GM12878 (cell line): Measurements from ENCODE around the gene THAP6. TPM values are rescaled to one million over a fixed set of nuclear protein-coding genes. Genes with fewer than 3 reads are reported as not detected.

Experiments
- ATAC-seq: fragments of 200-7000 bp; cut with Tn5 transposase; 3 replicates; pipeline ENCODE4 v1.9.1; 2020; ENCODE audit warnings: mild to moderate bottlenecking, moderate library complexity
- BruUV-seq: library from RNA; stranded (reverse); fragments of 400-500 nt; replicated peaks from 2 replicates; lab custom pipeline; 2021; lab: Mats Ljungman, UMichigan
- CTCF ChIA-PET: fragments of 300-600 bp; sonication (Branson Sonifier 250); formaldehyde crosslinking; extraction: SDS; loops from one replicate; lab custom pipeline; 2021; ENCODE audit warnings: inconsistent platforms; lab: Yijun Ruan, JAX
- POLR2A ChIA-PET: fragments of 350-600 bp; formaldehyde crosslinking; extraction: SDS; loops from one replicate; lab custom pipeline; 2021; ENCODE audit warnings: inconsistent platforms; lab: Charles Lee
- RAD21 ChIA-PET: fragments of 300-600 bp; sonication (Branson Sonifier 250); formaldehyde crosslinking; loops from one replicate; lab custom pipeline; 2023; ENCODE audit warnings: antibody characterized with exemption; ENCODE audit not compliant: unreplicated experiment; lab: Charles Lee
- SMC1A ChIA-PET: fragments of 300-600 bp; sonication (Branson Sonifier 250); formaldehyde crosslinking; loops from one replicate; lab custom pipeline; 2023; ENCODE audit not compliant: unreplicated experiment, uncharacterized antibody; lab: Charles Lee
- DNase-seq: peaks from one replicate; pipeline ENCODE4 v3.0.0-alpha.2; 2011; ENCODE audit warnings: low read depth, low spot score
- FAIRE-seq: peaks from 3 replicates; lab custom pipeline; 2011; peaks lifted over from hg19 to GRCh38; lab: Jason Lieb, UNC
- H2AFZ ChIP-seq: 2 replicates; pipeline ENCODE4 v1.6.0; 2011; ENCODE audit warnings: low read depth, low read length, control low read depth; ENCODE audit not compliant: control insufficient read depth
- H3K27ac ChIP-seq: 2 replicates; pipeline ENCODE4 v1.5.1; 2011; ENCODE audit warnings: control low read depth; ENCODE audit not compliant: control insufficient read depth, insufficient read depth
- H3K27me3 ChIP-seq, 2 experiments: replicated peaks in 1 of 2; 2 replicates each; pipeline versions ENCODE4 v1.6.0 to v1.6.1; 2011; ENCODE audit warnings: low read length in 1 of 2; ENCODE audit not compliant: control insufficient read depth in 2 of 2, insufficient read depth in 2 of 2
- H3K36me3 ChIP-seq, 2 experiments: 2 replicates each; pipeline ENCODE4 v1.5.1; 2011; ENCODE audit warnings: low read length in 1 of 2; ENCODE audit not compliant: control insufficient read depth in 2 of 2, insufficient read depth in 2 of 2
- H3K4me1 ChIP-seq: 2 replicates; pipeline ENCODE4 v1.6.1; 2011; ENCODE audit warnings: mild to moderate bottlenecking, low read length, moderate library complexity, mixed read lengths; ENCODE audit not compliant: control insufficient read depth, insufficient read depth
- H3K4me2 ChIP-seq: 2 replicates; pipeline ENCODE4 v1.6.0; 2011; ENCODE audit warnings: control low read depth; ENCODE audit not compliant: control insufficient read depth, insufficient read depth
- H3K4me3 ChIP-seq: fragments of 200-600 bp; sonication (generic); 2 replicates; pipeline ENCODE4 v1.5.1; 2016
- H3K79me2 ChIP-seq: 2 replicates; pipeline ENCODE4 v1.6.0; 2011; ENCODE audit warnings: low read length; ENCODE audit not compliant: control insufficient read depth, insufficient read depth
- H3K9ac ChIP-seq: 2 replicates; pipeline ENCODE4 v1.8.0; 2011; ENCODE audit warnings: low read length, control low read depth, mixed read lengths; ENCODE audit not compliant: control insufficient read depth, insufficient read depth
- H3K9me3 ChIP-seq: replicated peaks from 3 replicates; pipeline ENCODE4 v1.5.1; 2011; ENCODE audit warnings: mild to moderate bottlenecking, low read length; ENCODE audit not compliant: control insufficient read depth, insufficient read depth
- H4K20me1 ChIP-seq: 2 replicates; pipeline ENCODE4 v1.6.0; 2011; ENCODE audit not compliant: control insufficient read depth, insufficient read depth
- CBX3 ChIP-seq: fragments of 200-600 bp; sonication (generic); IDR thresholded peaks from 2 replicates; pipeline ENCODE4 v1.6.1; 2016; ENCODE audit warnings: low read depth, borderline replicate concordance
- CBX5 ChIP-seq: sonication (generic); IDR thresholded peaks from 2 replicates; pipeline ENCODE4 v1.6.1; 2016; ENCODE audit warnings: low read depth, moderate library complexity, mild to moderate bottlenecking, inconsistent platforms
- ETV6 ChIP-seq, 2 experiments: fragments of 450-650 bp in 1 of 2; IDR thresholded peaks in 1 of 2; conservative IDR thresholded peaks in 1 of 2; 2 replicates each; pipeline ENCODE4 v1.6.1; 2014; ENCODE audit warnings: antibody characterized with exemption in 1 of 2, borderline replicate concordance in 1 of 2, low read depth in 1 of 2, mild to moderate bottlenecking in 1 of 2, moderate library complexity in 1 of 2
- MYC ChIP-seq: IDR thresholded peaks from 2 replicates; pipeline ENCODE4 v1.6.1; 2011; ENCODE audit warnings: mild to moderate bottlenecking, low read length, moderate library complexity, inconsistent platforms; ENCODE audit not compliant: insufficient read depth, insufficient replicate concordance, insufficient read length, severe bottlenecking
- PAX8 ChIP-seq: fragments of 450-650 bp; IDR thresholded peaks from 2 replicates; pipeline ENCODE4 v1.6.1; 2017; ENCODE audit warnings: mild to moderate bottlenecking, moderate library complexity
- WGBS: methylation state at CpG from one replicate; pipeline ENCODE4 v1.1.6; 2016; ENCODE audit warnings: low lambda C conversion rate; ENCODE audit not compliant: insufficient replicate concordance, insufficient coverage; ENCODE audit errors: missing lambda C conversion rate; 5-methylcytosine and 5-hydroxymethylcytosine counted together
- in situ Hi-C: fragments of 300-500 bp; cut with MboI; formaldehyde crosslinking; loops from 9 replicates; pipeline ENCODE4 v1.14.3; 2018; ENCODE audit warnings: mixed read lengths
- intact Hi-C: fragments of 100-400 bp; cut with micrococcal nuclease; formaldehyde crosslinking; loops from one replicate; pipeline ENCODE4 v1.14.2; 2022; ENCODE audit not compliant: unreplicated experiment
- polyA plus RNA-seq, 11 experiments: library from polyadenylated mRNA; depleted of rRNA in 4 of 11; unstranded in 6 of 11; stranded (reverse) in 5 of 11; fragments of >200 nt; fragmentation: Nextera tagmentation in 4 of 11; fragmentation: Illumina TruSeq in 1 of 11; extraction: Ambion mirVana in 4 of 11; extraction: Trizol in 1 of 11; gene quantifications; 1 replicate in 1 of 11; 2 replicates in 10 of 11; pipeline versions ENCODE4 v1.2.1 to v1.2.3, GENCODE V29; 2011 to 2016; ENCODE audit warnings: inconsistent platforms in 2 of 11, missing spikeins in 2 of 11, low read depth in 1 of 11
- total RNA-seq, 4 experiments: library from RNA; depleted of rRNA in 3 of 4; stranded (reverse); fragments of >200 nt in 3 of 4; fragmentation: Illumina TruSeq in 1 of 4; extraction: Trizol in 1 of 4; gene quantifications; 2 replicates each; pipeline versions ENCODE4 v1.2.1 to v1.2.3, GENCODE V29; 2013 to 2021
- TF ChIP-seq, protein P1 (sequence below): fragments of 450-650 bp; IDR thresholded peaks from 2 replicates; pipeline ENCODE4 v1.6.1; 2017; ENCODE audit warnings: mild to moderate bottlenecking

THAP6 gene
- total and polyA plus RNA-seq, 10 of the 15 experiments (the other 5 are each of a cell fraction or from before 2014, with no cell fraction given): 8.9 to 21.9 (median 12.8) TPM

- intact Hi-C loops: no loop called here
- no peak for ATAC-seq
- Histone ChIP-seq H2AFZ (no peak overlapping the region), H3K9me3 (peaks cover 10% of the 10 kb centered on the region; the same call in 2 of the 3 replicates), H4K20me1 (no peaks in the 10 kb centered on the region), H3K4me1 (no peaks in the 10 kb centered on the region), H3K36me3 (peaks cover 2 to 21% of the 10 kb centered on the region in 2 experiments), H3K4me2 (no peak overlapping the region), H3K79me2 (peaks cover 3% of the 10 kb centered on the region), H3K27me3 (no peaks in the 10 kb centered on the region), H3K27ac (no peak overlapping the region), H3K4me3 (no peak overlapping the region), H3K9ac (no peak overlapping the region)
- ChIA-PET SMC1A (interaction anchor here (1.3 kb wide), 1 partner anchor 16 kb away, joined by 4 read pairs; no protein-coding TSS in a partner anchor), CTCF (interaction anchor here (1.0 to 1.7 kb wide), 4 partner anchors 10 to 621 kb away, joined by 3 to 7 read pairs (median 6); no protein-coding TSS in a partner anchor), RAD21 (no interaction called here), POLR2A (interaction anchor here (0.9 to 1.0 kb wide), 2 partner anchors 17 to 19 kb away, joined by 3 read pairs; partner anchors contain the start of genes RCHY1 and THAP6)
- FAIRE-seq: no peak
- no TSS peak for BruUV-seq
- TF ChIP-seq MYC (no peak), PAX8 (no peak), CBX5 (no peak), CBX3 (no peak), ETV6 (conservative IDR thresholded peaks at IDR 0.05 in 1 of 2, IDR thresholded peaks at IDR 0.05 in 1 of 2; ENCODE audit: borderline replicate concordance in 1 of 2, low read depth in 1 of 2) (no peak)
- TF ChIP-seq, protein P1, sequence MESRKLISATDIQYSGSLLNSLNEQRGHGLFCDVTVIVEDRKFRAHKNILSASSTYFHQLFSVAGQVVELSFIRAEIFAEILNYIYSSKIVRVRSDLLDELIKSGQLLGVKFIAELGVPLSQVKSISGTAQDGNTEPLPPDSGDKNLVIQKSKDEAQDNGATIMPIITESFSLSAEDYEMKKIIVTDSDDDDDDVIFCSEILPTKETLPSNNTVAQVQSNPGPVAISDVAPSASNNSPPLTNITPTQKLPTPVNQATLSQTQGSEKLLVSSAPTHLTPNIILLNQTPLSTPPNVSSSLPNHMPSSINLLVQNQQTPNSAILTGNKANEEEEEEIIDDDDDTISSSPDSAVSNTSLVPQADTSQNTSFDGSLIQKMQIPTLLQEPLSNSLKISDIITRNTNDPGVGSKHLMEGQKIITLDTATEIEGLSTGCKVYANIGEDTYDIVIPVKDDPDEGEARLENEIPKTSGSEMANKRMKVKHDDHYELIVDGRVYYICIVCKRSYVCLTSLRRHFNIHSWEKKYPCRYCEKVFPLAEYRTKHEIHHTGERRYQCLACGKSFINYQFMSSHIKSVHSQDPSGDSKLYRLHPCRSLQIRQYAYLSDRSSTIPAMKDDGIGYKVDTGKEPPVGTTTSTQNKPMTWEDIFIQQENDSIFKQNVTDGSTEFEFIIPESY: no peak
- no peak for DNase-seq
- in situ Hi-C loops: no loop called here
- 73% methylated on average over 2 of the region's 2 CpGs for WGBS
Measured at GRCh38 chr4:75495476-75495875, 18.8 kb upstream of the THAP6 start.
